Activated CD4-positive, alpha-beta memory T cell treated with anti-CD3 and anti-CD28 coated beads for 36 hours (primary cell): Measurements from ENCODE around the gene FOS. TPM values are rescaled to one million over a fixed set of nuclear protein-coding genes. Genes with fewer than 3 reads are reported as not detected.
A peak's percentile ranks its signal among the peaks of the same experiment; 100 is the strongest.
"Not testable (repeated sequence)": the region's sequence is repeated elsewhere in the genome, so short reads cannot be mapped to it uniquely, and the experiment has no call there.

Experiments
- CTCF ChIA-PET: fragments of 350-600 bp; sonication (Branson Sonifier 250); formaldehyde crosslinking; loops from one replicate; lab custom pipeline; 2021; ENCODE audit warnings: antibody characterized with exemption, inconsistent platforms; lab: Charles Lee
- POLR2A ChIA-PET: fragments of 350-600 bp; sonication (Branson Sonifier 250); formaldehyde crosslinking; loops from one replicate; lab custom pipeline; 2021; ENCODE audit warnings: antibody characterized with exemption; lab: Charles Lee
- DNase-seq: peaks from one replicate; pipeline ENCODE4 v3.0.0-alpha.2; 2020
- H3K27ac Mint-ChIP-seq: one replicate; pipeline ENCODE4 v1.8.0; 2021; ENCODE audit warnings: mixed read lengths
- H3K27me3 Mint-ChIP-seq: one replicate; pipeline ENCODE4 v1.8.0; 2021; ENCODE audit warnings: mixed read lengths
- H3K36me3 Mint-ChIP-seq: one replicate; pipeline ENCODE4 v1.8.0; 2021; ENCODE audit warnings: mixed read lengths
- H3K4me1 Mint-ChIP-seq: one replicate; pipeline ENCODE4 v1.8.0; 2021; ENCODE audit warnings: low read depth, mixed read lengths
- H3K4me3 Mint-ChIP-seq: one replicate; pipeline ENCODE4 v1.8.0; 2021; ENCODE audit warnings: mild to moderate bottlenecking, mixed read lengths
- H3K9me3 Mint-ChIP-seq: one replicate; pipeline ENCODE4 v1.8.0; 2021; ENCODE audit warnings: mixed read lengths
- intact Hi-C: fragments of 100-400 bp; cut with micrococcal nuclease; formaldehyde crosslinking; loops from one replicate; pipeline ENCODE4 v1.15.1; 2023
- total RNA-seq, 2 experiments: library from RNA; stranded (reverse); gene quantifications; one replicate each; pipeline ENCODE4 v1.2.3, GENCODE V29; 2021

FOS gene
- total RNA-seq, 2 experiments from 2014 or later, result 21.1 to 26.7 TPM

DNA sequence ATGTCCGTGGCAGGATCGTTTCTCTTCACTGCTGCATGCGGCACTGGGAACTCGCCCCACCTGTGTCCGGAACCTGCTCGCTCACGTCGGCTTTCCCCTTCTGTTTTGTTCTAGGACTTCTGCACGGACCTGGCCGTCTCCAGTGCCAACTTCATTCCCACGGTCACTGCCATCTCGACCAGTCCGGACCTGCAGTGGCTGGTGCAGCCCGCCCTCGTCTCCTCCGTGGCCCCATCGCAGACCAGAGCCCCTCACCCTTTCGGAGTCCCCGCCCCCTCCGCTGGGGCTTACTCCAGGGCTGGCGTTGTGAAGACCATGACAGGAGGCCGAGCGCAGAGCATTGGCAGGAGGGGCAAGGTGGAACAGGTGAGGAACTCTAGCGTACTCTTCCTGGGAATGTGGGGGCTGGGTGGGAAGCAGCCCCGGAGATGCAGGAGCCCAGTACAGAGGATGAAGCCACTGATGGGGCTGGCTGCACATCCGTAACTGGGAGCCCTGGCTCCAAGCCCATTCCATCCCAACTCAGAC, 1.2 kb downstream of the FOS start:
- ChIA-PET CTCF (interaction anchor here (1.0 kb wide), 2 partner anchors 15 to 87 kb away, joined by 3 to 4 read pairs; no protein-coding TSS in a partner anchor), POLR2A (interaction anchor here (1.0 to 1.7 kb wide), 6 partner anchors 10 to 153 kb away, joined by 3 to 11 read pairs (median 7); partner anchors contain the start of gene NEK9)
- Mint-ChIP-seq H3K27ac (no peak overlapping the region), H3K4me3 (peak overlapping the region; percentile 92), H3K9me3 (no peaks in the 10 kb centered on the region), H3K36me3 (peaks cover 25% of the 10 kb centered on the region), H3K4me1 (peaks cover 45% of the 10 kb centered on the region), H3K27me3 (peaks cover 10% of the 10 kb centered on the region)
- intact Hi-C loops, result no loop called here
- no peak for DNase-seq

GRCh38 chr14:75280291-75280830, 1.7 kb downstream of the FOS start:
- POLR2A ChIA-PET, result interaction anchor here (1.7 to 1.8 kb wide), 2 partner anchors 14 to 21 kb away, joined by 5 to 7 read pairs; no protein-coding TSS in a partner anchor
- H3K4me1 Mint-ChIP-seq, result peaks cover 39% of the 10 kb centered on the region
- H3K27me3 Mint-ChIP-seq, result peaks cover 5% of the 10 kb centered on the region
- CTCF ChIA-PET, result interaction anchor here (1.0 kb wide), 1 partner anchor 15 kb away, joined by 4 read pairs; no protein-coding TSS in a partner anchor
- no peak for DNase-seq
- H3K9me3 Mint-ChIP-seq, result no peaks in the 10 kb centered on the region
- peaks cover 25% of the 10 kb centered on the region for H3K36me3 Mint-ChIP-seq
- H3K27ac Mint-ChIP-seq, result no peak overlapping the region
- intact Hi-C loops, result no loop called here
- peak overlapping the region; percentile 92 for H3K4me3 Mint-ChIP-seq

DNA sequence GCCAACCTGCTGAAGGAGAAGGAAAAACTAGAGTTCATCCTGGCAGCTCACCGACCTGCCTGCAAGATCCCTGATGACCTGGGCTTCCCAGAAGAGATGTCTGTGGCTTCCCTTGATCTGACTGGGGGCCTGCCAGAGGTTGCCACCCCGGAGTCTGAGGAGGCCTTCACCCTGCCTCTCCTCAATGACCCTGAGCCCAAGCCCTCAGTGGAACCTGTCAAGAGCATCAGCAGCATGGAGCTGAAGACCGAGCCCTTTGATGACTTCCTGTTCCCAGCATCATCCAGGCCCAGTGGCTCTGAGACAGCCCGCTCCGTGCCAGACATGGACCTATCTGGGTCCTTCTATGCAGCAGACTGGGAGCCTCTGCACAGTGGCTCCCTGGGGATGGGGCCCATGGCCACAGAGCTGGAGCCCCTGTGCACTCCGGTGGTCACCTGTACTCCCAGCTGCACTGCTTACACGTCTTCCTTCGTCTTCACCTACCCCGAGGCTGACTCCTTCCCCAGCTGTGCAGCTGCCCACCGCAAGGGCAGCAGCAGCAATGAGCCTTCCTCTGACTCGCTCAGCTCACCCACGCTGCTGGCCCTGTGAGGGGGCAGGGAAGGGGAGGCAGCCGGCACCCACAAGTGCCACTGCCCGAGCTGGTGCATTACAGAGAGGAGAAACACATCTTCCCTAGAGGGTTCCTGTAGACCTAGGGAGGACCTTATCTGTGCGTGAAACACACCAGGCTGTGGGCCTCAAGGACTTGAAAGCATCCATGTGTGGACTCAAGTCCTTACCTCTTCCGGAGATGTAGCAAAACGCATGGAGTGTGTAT, 2.4 kb downstream of the FOS start:
- H3K27ac Mint-ChIP-seq, result no peak overlapping the region
- ChIA-PET CTCF (interaction anchor here (0.7 to 1.7 kb wide), 3 partner anchors 14 to 149 kb away, joined by 3 to 8 read pairs (median 4); no protein-coding TSS in a partner anchor), POLR2A (interaction anchor here (1.1 to 1.8 kb wide), 5 partner anchors 9 to 25 kb away, joined by 3 to 7 read pairs (median 5); no protein-coding TSS in a partner anchor)
- no peak for DNase-seq
- H3K36me3 Mint-ChIP-seq, result peaks cover 25% of the 10 kb centered on the region
- intact Hi-C loops, result no loop called here
- H3K4me1 Mint-ChIP-seq, result peaks cover 36% of the 10 kb centered on the region
- peaks cover 3% of the 10 kb centered on the region for H3K27me3 Mint-ChIP-seq
- H3K9me3 Mint-ChIP-seq, result no peaks in the 10 kb centered on the region
- H3K4me3 Mint-ChIP-seq, result peak overlapping the region; percentile 92

- no peaks in the 10 kb centered on the region for H3K9me3 Mint-ChIP-seq
- H3K36me3 Mint-ChIP-seq, result peaks cover 25% of the 10 kb centered on the region
- DNase-seq, result no peak
- peaks cover 32% of the 10 kb centered on the region for H3K4me1 Mint-ChIP-seq
- CTCF ChIA-PET, result interaction anchor here (1.7 kb wide), 1 partner anchor 14 kb away, joined by 8 read pairs; no protein-coding TSS in a partner anchor
- H3K27ac Mint-ChIP-seq, result no peak overlapping the region
- peaks cover 5% of the 10 kb centered on the region for H3K27me3 Mint-ChIP-seq
- POLR2A ChIA-PET, result interaction anchor here (1.1 to 1.8 kb wide), 5 partner anchors 9 to 25 kb away, joined by 3 to 7 read pairs (median 5); no protein-coding TSS in a partner anchor
- intact Hi-C loops, result no loop called here
- no peak overlapping the region for H3K4me3 Mint-ChIP-seq
Measured at GRCh38 chr14:75281654-75282019, 3.0 kb downstream of the FOS start.

- ChIA-PET CTCF (interaction anchor here (1.1 to 1.7 kb wide), 2 partner anchors 9 to 13 kb away, joined by 3 to 8 read pairs; no protein-coding TSS in a partner anchor), POLR2A (interaction anchor here (1.1 to 1.8 kb wide), 4 partner anchors 10 to 35 kb away, joined by 3 to 7 read pairs (median 4); no protein-coding TSS in a partner anchor)
- Mint-ChIP-seq H3K27ac (no peak overlapping the region), H3K27me3 (peaks cover 2% of the 10 kb centered on the region), H3K4me3 (no peak overlapping the region), H3K9me3 (no peaks in the 10 kb centered on the region), H3K4me1 (peaks cover 30% of the 10 kb centered on the region), H3K36me3 (peaks cover 25% of the 10 kb centered on the region)
- intact Hi-C loops, result no loop called here
- no peak for DNase-seq
Measured at GRCh38 chr14:75282170-75282554, 3.5 kb downstream of the FOS start.

DNA sequence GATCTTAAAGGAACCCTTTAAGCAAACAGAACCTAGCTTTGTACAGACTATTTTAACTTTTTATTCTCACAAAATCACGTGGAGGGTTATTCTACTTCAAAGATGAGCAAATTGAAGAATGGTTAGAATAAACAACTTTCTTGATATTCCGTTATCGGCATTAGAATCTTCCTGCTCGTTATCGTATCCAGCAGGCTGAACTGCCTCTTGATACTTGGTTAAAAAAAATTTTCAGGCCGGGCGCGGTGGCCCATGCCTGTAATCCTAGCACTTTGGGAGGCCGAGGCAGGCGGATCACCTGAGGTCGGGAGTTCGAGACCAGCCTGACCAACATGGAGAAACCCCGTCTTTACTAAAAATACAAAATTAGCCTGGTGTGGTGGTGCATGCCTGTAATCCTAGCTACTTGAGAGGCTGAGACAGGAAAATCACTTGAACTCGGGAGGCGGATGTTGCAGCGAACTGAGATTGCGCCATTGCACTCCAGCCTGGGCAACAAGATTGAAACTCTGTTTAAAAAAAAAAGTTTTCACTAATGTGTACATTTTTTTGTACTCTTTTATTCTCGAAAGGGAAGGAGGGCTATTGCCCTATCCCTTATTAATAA, 4.0 kb downstream of the FOS start:
- H3K9me3 Mint-ChIP-seq, H3K4me3 Mint-ChIP-seq, DNase-seq, H3K27me3 Mint-ChIP-seq, H3K27ac Mint-ChIP-seq, intact Hi-C loops: not testable (repeated sequence)
- CTCF ChIA-PET, result interaction anchor here (0.7 to 1.7 kb wide), 3 partner anchors 8 to 90 kb away, joined by 3 to 8 read pairs (median 3); no protein-coding TSS in a partner anchor
- POLR2A ChIA-PET, result interaction anchor here (1.0 to 1.4 kb wide), 2 partner anchors 10 to 35 kb away, joined by 3 to 4 read pairs; no protein-coding TSS in a partner anchor
- H3K36me3 Mint-ChIP-seq, result peaks cover 25% of the 10 kb centered on the region
- H3K4me1 Mint-ChIP-seq, result peaks cover 29% of the 10 kb centered on the region

- peaks cover 25% of the 10 kb centered on the region for H3K36me3 Mint-ChIP-seq
- no peaks in the 10 kb centered on the region for H3K9me3 Mint-ChIP-seq
- H3K4me3 Mint-ChIP-seq, result no peak overlapping the region
- H3K27me3 Mint-ChIP-seq, result peaks cover 2% of the 10 kb centered on the region
- peaks cover 25% of the 10 kb centered on the region for H3K4me1 Mint-ChIP-seq
- intact Hi-C loops, result no loop called here
- H3K27ac Mint-ChIP-seq, result peak overlapping the region; percentile 18
- ChIA-PET POLR2A (interaction anchor here (1.0 to 1.4 kb wide), 2 partner anchors 9 to 36 kb away, joined by 3 to 4 read pairs; no protein-coding TSS in a partner anchor), CTCF (interaction anchor here (0.7 to 2.7 kb wide), 3 partner anchors 8 to 90 kb away, joined by 3 to 10 read pairs (median 3); no protein-coding TSS in a partner anchor)
- no peak for DNase-seq
Measured at GRCh38 chr14:75283162-75283832, 4.7 kb downstream of the FOS start.

GRCh38 chr14:75283833-75284563, 5.4 kb downstream of the FOS start:
- intact Hi-C loops, result no loop called here
- CTCF ChIA-PET, result interaction anchor here (0.6 to 2.7 kb wide), 2 partner anchors 12 to 131 kb away, joined by 3 to 10 read pairs; no protein-coding TSS in a partner anchor
- DNase-seq, result no peak
- POLR2A ChIA-PET, result no interaction called here
- Mint-ChIP-seq H3K4me1 (peaks cover 25% of the 10 kb centered on the region), H3K36me3 (peaks cover 25% of the 10 kb centered on the region), H3K27ac (no peak overlapping the region), H3K4me3 (no peak overlapping the region), H3K27me3 (peaks cover 4% of the 10 kb centered on the region), H3K9me3 (no peaks in the 10 kb centered on the region)

DNA sequence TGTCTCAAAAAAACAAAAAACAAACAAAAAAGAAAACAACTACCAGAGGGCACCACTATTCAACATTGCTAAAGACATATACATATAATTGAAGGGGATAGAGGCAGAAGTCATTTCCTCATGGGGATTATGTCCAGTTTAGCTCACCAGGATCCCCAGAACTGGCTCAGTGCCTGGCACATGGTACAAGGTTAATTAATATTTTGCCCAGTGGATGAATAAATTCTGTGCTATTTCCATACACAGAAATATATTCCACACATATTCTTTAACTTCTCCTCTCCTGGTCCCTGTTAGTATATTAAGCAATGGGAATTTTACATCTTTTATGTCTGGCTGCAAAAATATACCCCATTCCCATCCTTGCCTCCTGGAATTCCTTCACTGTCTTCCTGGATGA, 6.7 kb downstream of the FOS start:
- Mint-ChIP-seq H3K36me3 (peaks cover 14% of the 10 kb centered on the region), H3K4me1 (peaks cover 14% of the 10 kb centered on the region), H3K9me3 (no peaks in the 10 kb centered on the region), H3K27me3 (peaks cover 4% of the 10 kb centered on the region), H3K4me3 (no peak overlapping the region), H3K27ac (no peak overlapping the region)
- ChIA-PET CTCF (interaction anchor here (2.7 kb wide), 1 partner anchor 11 kb away, joined by 10 read pairs; no protein-coding TSS in a partner anchor), POLR2A (no interaction called here)
- intact Hi-C loops, result no loop called here
- DNase-seq, result no peak

DNA sequence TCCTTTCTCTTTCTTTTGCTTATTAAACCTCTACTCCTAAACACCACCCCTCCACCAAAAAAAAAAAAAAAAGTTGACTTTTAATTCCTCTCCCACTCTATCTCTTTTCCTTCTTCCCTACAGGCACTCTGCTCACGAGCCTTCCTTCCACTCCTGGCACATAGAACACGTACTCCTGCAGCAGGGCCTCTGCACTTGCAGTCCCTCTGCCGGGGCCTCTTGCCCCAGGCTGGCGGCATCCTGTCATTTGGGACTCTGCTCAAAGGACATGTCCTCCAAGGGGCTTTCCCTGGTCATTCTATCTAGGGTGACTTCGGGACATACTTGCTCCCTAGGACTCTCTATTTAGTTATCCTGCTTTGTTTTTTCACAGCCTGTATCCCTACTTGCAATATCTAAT, 7.7 kb downstream of the FOS start:
- intact Hi-C loops, result no loop called here
- Mint-ChIP-seq H3K27ac (no peak overlapping the region), H3K36me3 (peaks cover 5% of the 10 kb centered on the region), H3K9me3 (no peaks in the 10 kb centered on the region), H3K4me3 (no peak overlapping the region), H3K4me1 (peaks cover 4% of the 10 kb centered on the region), H3K27me3 (peaks cover 4% of the 10 kb centered on the region)
- no peak for DNase-seq
- ChIA-PET CTCF (no interaction called here), POLR2A (no interaction called here)
